KG1 (cell line): Measurements from ENCODE around the gene CHD8.
"Not testable (repeated sequence)": the region's sequence is repeated elsewhere in the genome, so short reads cannot be mapped to it uniquely, and the experiment has no call there.

Experiments
- DNase-seq: peaks from one replicate; lab custom pipeline; 2025; lab: John Stamatoyannopoulos, UW

Gene CHD8, protein sequence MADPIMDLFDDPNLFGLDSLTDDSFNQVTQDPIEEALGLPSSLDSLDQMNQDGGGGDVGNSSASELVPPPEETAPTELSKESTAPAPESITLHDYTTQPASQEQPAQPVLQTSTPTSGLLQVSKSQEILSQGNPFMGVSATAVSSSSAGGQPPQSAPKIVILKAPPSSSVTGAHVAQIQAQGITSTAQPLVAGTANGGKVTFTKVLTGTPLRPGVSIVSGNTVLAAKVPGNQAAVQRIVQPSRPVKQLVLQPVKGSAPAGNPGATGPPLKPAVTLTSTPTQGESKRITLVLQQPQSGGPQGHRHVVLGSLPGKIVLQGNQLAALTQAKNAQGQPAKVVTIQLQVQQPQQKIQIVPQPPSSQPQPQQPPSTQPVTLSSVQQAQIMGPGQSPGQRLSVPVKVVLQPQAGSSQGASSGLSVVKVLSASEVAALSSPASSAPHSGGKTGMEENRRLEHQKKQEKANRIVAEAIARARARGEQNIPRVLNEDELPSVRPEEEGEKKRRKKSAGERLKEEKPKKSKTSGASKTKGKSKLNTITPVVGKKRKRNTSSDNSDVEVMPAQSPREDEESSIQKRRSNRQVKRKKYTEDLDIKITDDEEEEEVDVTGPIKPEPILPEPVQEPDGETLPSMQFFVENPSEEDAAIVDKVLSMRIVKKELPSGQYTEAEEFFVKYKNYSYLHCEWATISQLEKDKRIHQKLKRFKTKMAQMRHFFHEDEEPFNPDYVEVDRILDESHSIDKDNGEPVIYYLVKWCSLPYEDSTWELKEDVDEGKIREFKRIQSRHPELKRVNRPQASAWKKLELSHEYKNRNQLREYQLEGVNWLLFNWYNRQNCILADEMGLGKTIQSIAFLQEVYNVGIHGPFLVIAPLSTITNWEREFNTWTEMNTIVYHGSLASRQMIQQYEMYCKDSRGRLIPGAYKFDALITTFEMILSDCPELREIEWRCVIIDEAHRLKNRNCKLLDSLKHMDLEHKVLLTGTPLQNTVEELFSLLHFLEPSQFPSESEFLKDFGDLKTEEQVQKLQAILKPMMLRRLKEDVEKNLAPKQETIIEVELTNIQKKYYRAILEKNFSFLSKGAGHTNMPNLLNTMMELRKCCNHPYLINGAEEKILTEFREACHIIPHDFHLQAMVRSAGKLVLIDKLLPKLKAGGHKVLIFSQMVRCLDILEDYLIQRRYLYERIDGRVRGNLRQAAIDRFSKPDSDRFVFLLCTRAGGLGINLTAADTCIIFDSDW (N-terminal part only)

GRCh38 chr14:21455912-21456667 lies at the start of gene CHD8:
Gene CHD8, minus strand, starts transcription at chr14:21456123. Its CDS starts 24,480 bp downstream, at chr14:21431643.
- DNase-seq: peak; percentile 99

DNA sequence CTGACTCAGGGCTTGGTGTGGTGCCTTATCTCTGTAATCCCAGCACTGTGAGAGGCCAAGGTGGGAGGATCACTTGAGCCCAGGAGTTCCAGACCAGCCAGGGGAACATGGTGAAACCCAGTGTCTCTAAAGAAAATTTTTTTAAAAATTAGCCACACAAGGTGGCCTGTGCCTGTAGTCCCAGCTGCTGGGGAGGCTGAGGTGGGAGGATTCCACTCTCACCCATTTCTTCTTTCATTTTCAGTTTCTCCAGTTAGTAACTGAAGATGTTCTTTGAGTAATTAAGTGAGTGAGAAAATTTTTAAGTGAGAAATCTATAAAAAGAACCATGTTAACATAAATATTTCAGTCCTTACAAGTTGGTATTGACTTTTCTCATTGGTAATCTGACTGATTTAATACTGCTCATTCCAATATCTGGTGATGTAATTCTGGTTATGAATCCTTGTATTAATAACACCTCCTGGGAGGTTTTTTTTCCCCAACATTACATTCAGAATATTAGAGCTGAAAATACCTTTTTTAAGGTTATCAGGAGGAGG lies 49.2 kb upstream of the CHD8 start:
- no peak for DNase-seq

GRCh38 chr14:21503376-21503775 lies 47.5 kb upstream of the CHD8 start:
- DNase-seq: no peak

GRCh38 chr14:21501568-21501967 lies 45.6 kb upstream of the CHD8 start:
- DNase-seq: no peak

- DNase-seq: no peak
Measured at GRCh38 chr14:21498540-21499526, 42.9 kb upstream of the CHD8 start.

- no peak for DNase-seq
Measured at GRCh38 chr14:21496453-21496852, 40.5 kb upstream of the CHD8 start.

GRCh38 chr14:21494902-21495762 lies 39.2 kb upstream of the CHD8 start:
- no peak for DNase-seq

- no peak for DNase-seq
Measured at GRCh38 chr14:21486640-21487087, 30.7 kb upstream of the CHD8 start.

- DNase-seq: peak; percentile 90
Measured at GRCh38 chr14:21476925-21477681, 21.2 kb upstream of the CHD8 start, which contains the start of the genes RAB2B and TOX4. Gene RAB2B, minus strand, starts transcription at chr14:21476959. Its CDS starts 87 bp downstream, at chr14:21476872. Gene TOX4, plus strand, starts transcription at chr14:21477195. Its CDS starts 84 bp downstream, at chr14:21477279.

DNA sequence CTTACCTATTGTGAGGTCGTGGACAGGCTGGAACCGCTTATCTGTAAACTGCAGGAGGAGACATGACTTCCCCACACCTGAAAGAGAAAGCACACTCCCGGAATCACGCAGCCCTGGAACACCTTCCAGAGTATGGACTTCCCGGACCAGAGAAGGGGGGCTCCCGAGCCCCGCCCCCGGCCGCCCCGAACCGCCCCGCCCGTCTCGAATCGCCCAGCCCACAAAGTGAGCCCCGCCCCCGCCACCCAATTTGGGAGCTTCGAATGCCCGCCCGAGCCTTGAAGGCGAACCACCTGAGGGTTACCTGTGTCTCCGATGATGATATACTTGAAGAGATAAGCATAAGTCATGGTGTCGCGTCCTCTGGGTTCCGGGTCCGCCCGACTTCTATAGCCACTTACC lies 20.6 kb upstream of the CHD8 start:
- DNase-seq: no peak

- DNase-seq: no peak
Measured at GRCh38 chr14:21475767-21476522, 20.0 kb upstream of the CHD8 start.

DNA sequence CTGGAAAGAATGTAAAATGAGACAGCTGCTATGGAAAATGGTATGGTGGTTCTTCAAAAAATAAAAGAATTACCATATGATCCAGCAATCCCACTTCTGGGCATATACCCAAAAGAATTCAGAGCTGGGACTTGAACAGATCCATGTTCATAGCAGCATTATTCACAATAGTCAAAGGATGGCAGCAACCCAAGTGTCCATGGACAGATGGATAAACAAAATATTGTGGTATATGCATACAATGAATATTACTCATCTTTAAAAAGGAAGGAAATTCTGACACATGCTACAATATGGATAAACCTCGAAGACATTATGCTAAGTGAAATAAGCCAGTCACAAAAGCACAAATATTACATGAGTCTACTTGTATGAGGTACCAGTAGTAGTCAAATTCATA lies 11.7 kb upstream of the CHD8 start:
- no peak for DNase-seq

DNA sequence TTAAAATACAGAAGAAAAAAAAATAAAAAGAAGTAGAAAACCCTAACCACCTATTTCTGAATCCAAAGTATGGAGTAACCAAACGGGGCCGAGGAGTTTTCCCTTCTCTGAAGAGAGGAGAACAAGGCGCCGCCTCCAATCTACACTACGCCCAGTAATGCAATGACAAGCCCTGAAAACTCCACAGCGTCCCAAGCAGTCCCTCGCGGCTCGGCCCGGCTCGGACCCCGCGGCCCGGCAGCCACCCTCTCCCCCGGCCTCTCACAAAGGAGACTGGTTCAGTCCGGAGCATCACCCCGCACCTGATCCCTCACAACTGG lies 371 bp downstream of the CHD8 start:
- no peak for DNase-seq

GRCh38 chr14:21454843-21455544 lies 929 bp downstream of the CHD8 start:
- DNase-seq: no peak

GRCh38 chr14:21449899-21450216 lies 6.1 kb downstream of the CHD8 start:
- DNase-seq: no peak

GRCh38 chr14:21442657-21443056 lies 13.3 kb downstream of the CHD8 start:
- DNase-seq: not testable (repeated sequence)

- no peak for DNase-seq
Measured at GRCh38 chr14:21440859-21441258, 15.1 kb downstream of the CHD8 start.
